Left lung (tissue), 10 donors: Measurements from ENCODE around the gene COL18A1. TPM values are rescaled to one million over a fixed set of nuclear protein-coding genes. Genes with fewer than 3 reads are reported as not detected.

Experiments
- ATAC-seq: fragments of 200-7000 bp; cut with Tn5 transposase; one replicate; pipeline ENCODE4 v1.9.1; 2020; ENCODE audit warnings: moderate library complexity
- DNase-seq, 4 donors: peaks; one replicate each; pipeline ENCODE4 v3.0.0-alpha.2; 2013 to 2020
- H3K27ac ChIP-seq, 2 donors: fragments of 200-600 bp; sonication (generic) in 1 of 2; one replicate each; pipeline versions ENCODE4 v1.5.0 to v1.8.0; 2020 to 2021
- H3K27me3 ChIP-seq, 2 donors: fragments of 200-600 bp; sonication (generic) in 1 of 2; one replicate each; pipeline versions ENCODE4 v1.5.0 to v1.8.0; 2020 to 2021
- H3K36me3 ChIP-seq, 2 donors: fragments of 200-600 bp; sonication (generic) in 1 of 2; one replicate each; pipeline versions ENCODE4 v1.5.0 to v1.8.0; 2020 to 2021
- H3K4me1 ChIP-seq, 2 donors: fragments of 200-600 bp; one replicate each; pipeline ENCODE4 v1.8.0; 2021
- H3K4me3 ChIP-seq, 2 donors: fragments of 200-600 bp; sonication (generic) in 1 of 2; one replicate each; pipeline versions ENCODE4 v1.5.0 to v1.8.0; 2020 to 2021; ENCODE audit warnings: mild to moderate bottlenecking in 1 of 2
- H3K9me3 ChIP-seq, 2 donors: fragments of 200-600 bp; sonication (generic) in 1 of 2; one replicate each; pipeline versions ENCODE4 v1.5.0 to v1.8.0; 2020 to 2021
- intact Hi-C, 2 donors: fragments of 100-400 bp; cut with DNase I; formaldehyde crosslinking; loops; one replicate each; pipeline versions ENCODE4 v1.11.2 to v1.14.2; 2022
- polyA plus RNA-seq, 6 donors: library from polyadenylated mRNA; unstranded; fragments of 120-200 nt; gene quantifications; one replicate each; pipeline ENCODE4 v1.2.1, GENCODE V29; 2013; ENCODE audit not compliant: insufficient read length in 6 of 6
- total RNA-seq, 2 donors: library from RNA; stranded (reverse); fragmentation: NEBNext Ultra II Directional; extraction: Animal tissue kit (Norgen Biotek cat#: 25700); gene quantifications; one replicate each; pipeline ENCODE4 v1.2.1, GENCODE V29; 2021
- TF ChIP-seq, protein P1 (sequence below), 2 donors: fragments of 200-600 bp; sonication (generic) in 1 of 2; IDR thresholded peaks; one replicate each; pipeline versions ENCODE4 v1.5.0 to v1.8.0; 2021; ENCODE audit warnings: antibody characterized with exemption in 2 of 2
- donor health status: DM: no; HTN: yes; CAD: no.
- donor health status: DM: no; HTN: no; CAD: no.

COL18A1 gene
- total and polyA plus RNA-seq, 8 donors, result 39.3 to 90.2 (median 64.0) TPM

DNA sequence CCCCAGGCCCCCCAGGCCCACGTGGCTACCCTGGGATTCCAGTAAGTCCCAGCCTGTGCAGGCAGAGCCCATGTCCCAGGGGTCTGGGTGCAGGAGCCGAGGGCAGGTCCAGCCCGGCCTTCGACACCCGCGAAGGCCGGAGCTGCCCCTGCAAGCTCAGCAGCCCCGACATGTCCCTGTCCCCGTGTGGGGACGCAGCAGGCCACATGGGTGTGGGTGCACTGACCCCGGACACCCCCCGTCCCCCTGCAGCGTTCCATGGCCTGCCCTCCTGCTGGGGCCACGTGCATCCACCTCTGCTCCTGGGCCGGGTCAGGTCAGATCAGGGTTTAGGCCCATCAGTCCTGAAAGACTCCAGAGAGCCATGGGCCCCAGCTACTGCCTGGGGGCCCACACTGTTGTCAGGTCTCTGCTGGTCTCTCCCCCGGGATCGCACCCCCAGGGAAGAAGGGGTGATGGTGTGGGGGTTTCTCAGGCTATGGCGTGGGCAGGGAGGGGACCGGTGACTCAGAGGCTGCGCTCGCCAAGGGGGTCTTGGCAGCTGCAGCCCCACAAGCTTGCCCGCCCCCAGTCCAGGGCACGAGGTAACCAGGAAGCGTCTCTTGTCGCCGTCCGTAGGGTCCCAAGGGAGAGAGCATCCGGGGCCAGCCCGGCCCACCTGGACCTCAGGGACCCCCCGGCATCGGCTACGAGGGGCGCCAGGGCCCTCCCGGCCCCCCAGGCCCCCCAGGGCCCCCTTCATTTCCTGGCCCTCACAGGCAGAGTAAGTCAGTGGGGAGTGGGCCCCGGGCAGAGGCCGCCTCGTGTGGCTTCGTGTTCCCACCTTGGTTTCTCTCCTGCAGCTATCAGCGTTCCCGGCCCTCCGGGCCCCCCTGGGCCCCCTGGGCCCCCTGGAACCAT, 99.8 kb downstream of the COL18A1 start:
- peak in 2 of 4 donors; percentile 14 to 70 for DNase-seq
- TF ChIP-seq, protein P1, sequence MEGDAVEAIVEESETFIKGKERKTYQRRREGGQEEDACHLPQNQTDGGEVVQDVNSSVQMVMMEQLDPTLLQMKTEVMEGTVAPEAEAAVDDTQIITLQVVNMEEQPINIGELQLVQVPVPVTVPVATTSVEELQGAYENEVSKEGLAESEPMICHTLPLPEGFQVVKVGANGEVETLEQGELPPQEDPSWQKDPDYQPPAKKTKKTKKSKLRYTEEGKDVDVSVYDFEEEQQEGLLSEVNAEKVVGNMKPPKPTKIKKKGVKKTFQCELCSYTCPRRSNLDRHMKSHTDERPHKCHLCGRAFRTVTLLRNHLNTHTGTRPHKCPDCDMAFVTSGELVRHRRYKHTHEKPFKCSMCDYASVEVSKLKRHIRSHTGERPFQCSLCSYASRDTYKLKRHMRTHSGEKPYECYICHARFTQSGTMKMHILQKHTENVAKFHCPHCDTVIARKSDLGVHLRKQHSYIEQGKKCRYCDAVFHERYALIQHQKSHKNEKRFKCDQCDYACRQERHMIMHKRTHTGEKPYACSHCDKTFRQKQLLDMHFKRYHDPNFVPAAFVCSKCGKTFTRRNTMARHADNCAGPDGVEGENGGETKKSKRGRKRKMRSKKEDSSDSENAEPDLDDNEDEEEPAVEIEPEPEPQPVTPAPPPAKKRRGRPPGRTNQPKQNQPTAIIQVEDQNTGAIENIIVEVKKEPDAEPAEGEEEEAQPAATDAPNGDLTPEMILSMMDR (IDR thresholded peaks at IDR 0.05), result no peak
- Histone ChIP-seq H3K36me3 (peaks cover 0 to 8% of the 10 kb centered on the region in 2 donors), H3K9me3 (no peaks in the 10 kb centered on the region), H3K27ac (no peak overlapping the region), H3K4me3 (no peak overlapping the region), H3K27me3 (no peaks in the 10 kb centered on the region), H3K4me1 (no peaks in the 10 kb centered on the region)
- intact Hi-C loops, result no loop called here
- no peak for ATAC-seq

DNA sequence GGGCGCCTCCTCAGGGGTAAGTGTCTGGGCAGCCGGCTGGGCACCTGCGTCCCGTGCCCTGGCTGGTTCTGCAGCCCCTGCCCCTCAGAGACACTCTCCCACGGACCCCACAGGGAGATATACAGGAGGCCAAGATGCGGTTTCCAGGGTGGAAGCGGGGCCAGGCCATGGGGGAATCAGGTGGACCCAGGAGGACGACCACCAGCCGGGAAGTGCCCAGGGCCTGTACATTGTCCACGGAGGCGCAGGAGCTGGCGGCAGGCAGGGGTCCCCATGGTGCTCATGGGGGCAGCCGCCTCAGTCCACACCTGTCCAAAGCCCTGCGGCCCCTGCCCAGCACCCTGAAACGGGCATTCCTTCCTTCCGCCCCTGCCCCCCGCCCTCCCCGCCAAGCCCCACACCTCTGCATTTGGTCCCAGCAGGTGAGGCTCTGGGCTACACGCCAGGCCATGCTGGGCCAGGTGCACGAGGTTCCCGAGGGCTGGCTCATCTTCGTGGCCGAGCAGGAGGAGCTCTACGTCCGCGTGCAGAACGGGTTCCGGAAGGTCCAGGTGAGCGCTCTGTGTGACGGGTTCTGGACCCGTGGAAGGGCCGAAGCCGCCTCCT, 100.6 kb downstream of the COL18A1 start:
- no peak for ATAC-seq
- Histone ChIP-seq H3K36me3 (peaks cover 0 to 15% of the 10 kb centered on the region in 2 donors), H3K9me3 (no peaks in the 10 kb centered on the region), H3K27me3 (no peaks in the 10 kb centered on the region), H3K4me3 (no peak overlapping the region), H3K27ac (no peak overlapping the region), H3K4me1 (no peaks in the 10 kb centered on the region)
- intact Hi-C loops, result no loop called here
- TF ChIP-seq, protein P1 (IDR thresholded peaks at IDR 0.05), result no peak
- peak in 2 of 4 donors; percentile 25 to 69 for DNase-seq

DNA sequence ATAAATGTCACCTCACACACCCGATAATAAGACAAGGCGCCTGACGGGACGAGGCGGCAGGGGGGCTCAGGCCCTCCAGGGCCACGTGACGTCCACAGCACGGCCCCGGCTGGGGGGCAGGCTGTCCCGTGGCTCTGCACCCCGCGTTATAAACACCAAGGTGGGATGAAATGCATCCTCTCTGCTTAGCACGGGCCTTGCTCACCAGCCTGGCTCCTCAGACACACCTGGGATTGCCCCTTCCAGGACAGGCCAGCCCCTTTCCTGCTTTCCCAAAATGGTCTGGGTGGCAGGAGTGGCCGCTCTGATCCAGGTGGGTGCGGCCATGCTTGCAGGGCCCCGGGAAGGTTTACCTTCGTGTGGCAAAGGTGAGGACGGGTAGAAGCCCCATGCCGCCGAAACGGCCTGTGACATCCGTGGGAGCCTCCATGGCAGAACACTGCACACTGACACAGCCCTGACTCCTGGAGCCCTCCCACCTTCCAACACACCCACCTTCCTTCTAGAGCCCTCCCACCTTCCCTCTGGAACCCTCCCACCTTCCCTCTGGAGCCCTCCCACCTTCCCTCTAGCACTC, 101.4 kb downstream of the COL18A1 start:
- Histone ChIP-seq H3K36me3 (peaks cover 0 to 20% of the 10 kb centered on the region in 2 donors), H3K4me3 (no peak overlapping the region), H3K27ac (no peak overlapping the region), H3K4me1 (no peaks in the 10 kb centered on the region), H3K9me3 (no peaks in the 10 kb centered on the region), H3K27me3 (no peaks in the 10 kb centered on the region)
- ATAC-seq (no peak), DNase-seq (peak in 2 of 4 donors; percentile 19 to 53)
- TF ChIP-seq, protein P1 (IDR thresholded peaks at IDR 0.05), result no peak
- intact Hi-C loops, result no loop called here

DNA sequence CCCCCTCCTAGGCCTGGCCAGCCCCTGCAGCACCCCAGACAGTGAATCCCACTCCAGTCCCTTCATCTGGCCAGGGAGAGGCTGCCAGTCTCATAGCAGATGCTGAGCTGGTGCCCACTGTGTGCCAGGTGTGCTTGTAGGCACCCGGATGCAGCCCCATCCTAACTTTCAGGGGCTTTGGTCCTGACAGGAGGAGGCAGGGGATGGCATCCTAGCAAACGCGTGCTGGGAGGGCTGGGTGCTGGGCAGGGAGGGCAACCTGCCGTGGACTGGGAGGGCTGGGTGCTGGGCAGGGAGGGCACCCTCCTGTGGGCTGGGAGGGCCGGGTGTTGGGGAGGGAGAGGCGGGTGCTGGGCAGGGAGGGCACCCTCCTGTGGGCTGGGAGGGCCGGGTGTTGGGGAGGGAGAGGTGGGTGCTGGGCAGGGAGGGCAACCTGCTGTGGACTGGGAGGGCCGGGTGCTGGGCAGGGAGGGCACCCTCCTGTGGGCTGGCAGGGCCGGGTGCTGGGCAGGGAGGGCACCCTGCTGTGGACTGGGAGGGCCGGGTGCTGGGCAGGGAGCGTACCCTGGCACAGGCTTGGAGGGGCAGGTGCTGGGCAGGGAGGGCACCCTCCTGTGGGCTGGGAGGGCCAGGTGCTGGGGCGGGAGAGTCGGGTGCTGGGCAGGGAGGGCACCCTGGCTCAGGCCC, 102.0 kb downstream of the COL18A1 start:
- Histone ChIP-seq H3K36me3 (peaks cover 0 to 26% of the 10 kb centered on the region in 2 donors), H3K4me1 (no peaks in the 10 kb centered on the region), H3K27ac (no peak overlapping the region), H3K27me3 (no peaks in the 10 kb centered on the region), H3K4me3 (no peak overlapping the region), H3K9me3 (no peaks in the 10 kb centered on the region)
- ATAC-seq (no peak), DNase-seq (peak in 2 of 4 donors; percentile 14 to 68)
- intact Hi-C loops, result no loop called here
- TF ChIP-seq, protein P1 (IDR thresholded peaks at IDR 0.05), result no peak
